Inferior parietal cortex (tissue), 1 donor: ENCODE data around the gene ACOXL.
"Not testable (repeated sequence)": the region's sequence is repeated elsewhere in the genome, so short reads cannot be mapped to it uniquely, and the experiment has no call there.

ENCODE experiments used
- DNase-seq: peaks from one replicate; pipeline ENCODE4 v3.0.0-alpha.2; 2016; ENCODE audit errors: extremely low spot score

Gene ACOXL

DNA sequence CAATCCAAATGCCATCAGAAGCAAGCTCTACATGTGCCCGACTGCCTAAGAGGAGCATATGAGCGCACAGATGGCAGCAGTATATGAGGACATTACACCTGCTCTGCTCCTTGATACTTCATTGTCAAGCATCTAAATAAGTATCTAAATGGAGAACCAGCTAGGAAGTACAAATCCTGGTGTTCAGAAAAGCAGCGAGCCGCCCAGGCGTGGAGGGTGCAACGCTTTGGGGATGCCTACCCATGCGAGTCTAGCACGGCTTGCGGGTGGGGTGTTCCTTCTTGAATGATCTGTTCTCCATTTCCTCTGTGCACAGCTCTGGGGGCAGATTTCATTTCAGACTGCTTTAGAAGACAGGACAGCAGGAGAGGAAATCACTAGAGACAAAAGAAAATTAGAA, 325.3 kb downstream of the ACOXL start:
- no peak for DNase-seq

- no peak for DNase-seq
Observed at GRCh38 chr2:111058264-111058663, 325.9 kb downstream of the ACOXL start.

GRCh38 chr2:111061191-111061590, 328.8 kb downstream of the ACOXL start:
- DNase-seq, result no peak

GRCh38 chr2:111062417-111062816, 330.0 kb downstream of the ACOXL start:
- no peak for DNase-seq

GRCh38 chr2:111066062-111066593, 333.8 kb downstream of the ACOXL start:
- no peak for DNase-seq

DNA sequence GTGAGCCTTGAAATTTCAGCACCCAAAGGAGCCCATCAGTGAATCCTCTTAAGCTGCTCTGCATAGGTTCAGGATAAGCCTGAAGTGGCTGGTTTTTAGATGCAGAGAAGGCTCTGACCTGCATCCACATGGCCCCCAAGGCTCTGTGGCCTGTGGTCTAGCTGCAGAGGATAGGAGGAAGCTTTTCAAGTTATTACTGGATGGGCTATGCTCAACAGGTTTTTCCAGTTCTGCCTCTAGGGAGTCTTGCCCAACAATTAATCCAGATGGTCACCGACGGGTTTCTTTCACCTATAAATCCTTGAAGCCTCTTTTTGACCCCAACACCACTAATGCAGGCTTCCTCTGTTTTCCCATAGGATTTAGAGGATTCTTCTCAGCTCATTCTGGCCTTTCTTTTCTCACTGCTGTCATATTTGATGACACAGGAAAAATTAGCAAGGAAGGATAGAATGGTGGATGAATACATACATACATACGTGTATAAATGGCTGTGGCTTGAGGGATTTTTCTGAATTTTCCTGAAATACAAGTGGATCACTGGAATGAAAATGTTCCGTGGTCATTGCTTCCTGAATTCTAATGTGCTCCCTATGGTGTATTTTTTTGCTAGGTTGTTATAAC, 336.2 kb downstream of the ACOXL start:
- no peak for DNase-seq

DNA sequence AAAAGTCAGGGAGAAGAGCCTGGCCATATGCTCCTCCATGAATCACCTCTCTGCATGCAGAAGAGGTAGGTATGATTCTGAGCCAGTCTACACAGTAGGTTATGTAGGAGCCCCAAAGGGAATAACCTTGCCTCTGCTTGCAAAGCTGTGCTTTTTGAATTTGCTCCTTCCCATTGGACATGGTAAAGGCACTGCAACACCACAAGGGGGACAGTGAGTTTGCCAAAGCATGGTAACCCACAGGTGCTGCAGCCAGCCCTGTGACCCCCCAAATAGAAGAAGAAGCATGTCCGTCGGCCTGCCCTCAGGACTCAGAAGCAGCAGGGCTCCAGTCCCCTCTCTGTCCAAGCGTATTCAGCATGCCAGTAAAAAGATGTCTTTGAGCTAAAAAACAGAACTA, 337.3 kb downstream of the ACOXL start:
- no peak for DNase-seq

GRCh38 chr2:111071600-111072171, 339.3 kb downstream of the ACOXL start:
- DNase-seq, result no peak

DNA sequence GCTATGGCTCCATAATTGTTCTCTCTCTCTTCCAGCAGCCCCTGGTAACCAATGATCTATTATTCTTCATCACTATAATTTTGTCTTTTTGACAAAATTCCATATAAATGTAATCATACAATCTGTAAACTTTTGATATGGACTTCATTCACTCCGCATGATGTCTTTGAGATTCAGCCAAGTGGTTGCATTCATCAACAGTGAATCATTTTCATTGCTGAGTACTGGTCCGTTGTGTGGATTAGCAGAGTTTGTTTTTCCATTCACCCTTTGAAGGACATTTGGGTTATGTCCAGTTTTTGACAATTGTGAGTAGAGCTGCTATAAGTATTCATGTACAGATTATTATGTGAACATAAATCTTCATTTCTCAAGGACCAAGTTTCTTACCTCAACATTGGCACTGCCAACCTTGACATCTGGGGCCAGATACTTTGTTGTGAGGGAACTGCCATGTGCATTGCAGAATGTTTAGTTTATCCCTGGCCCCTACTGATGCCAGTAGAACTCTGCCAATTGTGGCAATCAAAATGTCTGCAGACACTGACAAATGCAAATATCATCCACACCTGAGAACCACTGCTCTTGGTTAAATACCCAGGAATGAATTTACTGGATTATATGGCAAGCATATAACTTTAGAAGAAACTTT, 340.0 kb downstream of the ACOXL start:
- DNase-seq, result no peak

- DNase-seq, result not testable (repeated sequence)
Observed at GRCh38 chr2:111082659-111083058, 350.3 kb downstream of the ACOXL start.

GRCh38 chr2:111091811-111092211, 359.4 kb downstream of the ACOXL start:
- no peak for DNase-seq

DNA sequence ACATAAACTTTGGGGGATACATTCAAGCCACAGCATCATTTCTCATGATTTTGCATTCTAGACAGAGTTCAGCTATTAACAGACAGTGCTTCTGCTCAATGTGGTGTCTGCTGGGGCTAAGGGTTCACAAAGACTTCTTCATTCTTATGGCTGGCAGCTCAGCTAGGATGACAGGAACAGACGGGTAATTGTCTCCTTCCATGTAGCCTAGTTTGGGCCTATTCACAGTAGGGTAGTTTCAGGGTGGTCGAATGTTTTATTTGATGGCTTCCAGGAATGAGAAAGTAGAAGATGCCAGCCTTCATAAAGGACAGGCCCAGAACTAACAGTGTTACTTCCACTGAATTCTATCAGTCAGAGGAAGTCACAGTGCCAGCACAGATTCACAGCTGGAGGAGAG, 362.3 kb downstream of the ACOXL start:
- DNase-seq, result no peak

DNA sequence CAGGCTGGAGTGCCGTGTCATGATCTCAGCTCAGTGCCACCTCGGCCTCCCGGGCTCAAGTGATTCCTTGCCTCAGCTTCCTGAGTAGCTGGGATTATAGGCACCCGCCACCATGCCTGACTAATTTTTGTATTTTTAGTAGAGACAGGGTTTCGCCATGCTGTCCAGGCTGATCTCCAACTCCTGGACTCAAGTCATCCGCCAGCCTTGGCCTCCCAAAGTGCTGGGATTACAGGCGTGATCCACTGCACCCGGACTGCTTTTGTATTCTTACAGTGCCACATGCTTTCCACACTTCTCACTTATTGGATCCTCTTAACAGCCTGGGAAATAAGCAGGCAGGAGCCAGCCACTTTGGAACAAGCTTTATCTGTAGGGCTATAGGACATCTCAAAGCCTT, 363.1 kb downstream of the ACOXL start:
- no peak for DNase-seq

DNA sequence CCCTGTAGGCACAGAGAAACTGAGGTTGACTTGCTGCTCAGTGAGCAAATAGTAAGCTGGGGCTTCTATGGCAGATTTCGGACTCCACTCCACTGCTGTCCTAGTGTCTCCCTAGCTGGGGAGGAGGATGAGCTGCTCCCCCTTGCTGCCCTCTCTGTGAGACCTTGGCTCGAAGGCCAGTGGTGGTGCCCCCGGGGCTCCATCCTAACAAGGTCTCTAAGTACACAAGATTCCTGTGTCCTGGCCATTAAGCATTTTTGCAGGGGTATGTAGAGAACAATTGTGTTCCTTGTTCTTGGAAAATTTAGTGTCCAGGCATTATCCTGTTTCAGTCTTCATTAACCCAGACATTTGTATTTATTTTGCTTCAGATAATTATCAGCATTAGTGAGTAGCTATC, 367.0 kb downstream of the ACOXL start:
- no peak for DNase-seq

- DNase-seq, result no peak
Observed at GRCh38 chr2:111100087-111100764, 367.9 kb downstream of the ACOXL start.

DNA sequence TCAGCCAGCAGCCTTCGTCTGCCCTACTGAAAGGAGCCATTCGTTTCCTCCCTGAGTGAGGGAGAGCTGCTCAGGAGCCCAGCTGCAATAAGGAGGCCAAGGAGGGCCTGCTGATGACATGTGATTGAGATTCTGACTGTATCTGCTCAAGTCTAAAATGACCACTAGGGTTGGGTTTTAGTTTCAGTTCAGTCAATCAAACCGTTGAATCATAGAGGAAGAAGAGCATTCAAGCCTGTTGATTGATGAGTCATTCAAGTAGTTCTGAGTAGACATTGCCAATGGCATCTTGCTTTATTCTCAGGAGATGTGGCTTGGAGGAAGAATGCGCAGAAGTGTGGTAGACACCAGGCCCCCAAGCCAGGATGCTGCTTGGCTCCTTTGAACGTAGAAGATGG, 368.4 kb downstream of the ACOXL start:
- DNase-seq, result no peak

- DNase-seq, result no peak
Observed at GRCh38 chr2:111101592-111101991, 369.2 kb downstream of the ACOXL start.

- DNase-seq, result no peak
Observed at GRCh38 chr2:111102216-111102615, 369.8 kb downstream of the ACOXL start.

DNA sequence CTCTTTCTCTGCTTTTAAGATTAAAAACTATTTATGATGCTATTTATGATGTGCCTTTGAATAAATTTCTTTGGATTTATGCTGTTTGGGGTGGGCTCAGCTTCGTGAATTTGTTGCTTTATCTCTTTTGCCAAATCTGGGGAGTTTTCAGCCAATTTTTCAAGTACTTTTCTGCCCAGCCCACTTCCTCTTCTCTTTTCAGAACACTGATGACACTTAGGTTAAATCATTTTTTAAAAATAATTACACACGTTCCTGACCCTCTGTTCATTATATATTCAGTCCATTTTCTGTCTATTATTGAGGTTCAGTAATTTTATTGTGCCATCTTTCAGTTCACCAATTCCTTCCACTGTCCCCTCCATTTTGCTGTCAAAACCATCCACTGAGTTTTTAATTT, 373.6 kb downstream of the ACOXL start:
- DNase-seq, result no peak

- DNase-seq, result no peak
Observed at GRCh38 chr2:111106706-111107105, 374.3 kb downstream of the ACOXL start.

DNA sequence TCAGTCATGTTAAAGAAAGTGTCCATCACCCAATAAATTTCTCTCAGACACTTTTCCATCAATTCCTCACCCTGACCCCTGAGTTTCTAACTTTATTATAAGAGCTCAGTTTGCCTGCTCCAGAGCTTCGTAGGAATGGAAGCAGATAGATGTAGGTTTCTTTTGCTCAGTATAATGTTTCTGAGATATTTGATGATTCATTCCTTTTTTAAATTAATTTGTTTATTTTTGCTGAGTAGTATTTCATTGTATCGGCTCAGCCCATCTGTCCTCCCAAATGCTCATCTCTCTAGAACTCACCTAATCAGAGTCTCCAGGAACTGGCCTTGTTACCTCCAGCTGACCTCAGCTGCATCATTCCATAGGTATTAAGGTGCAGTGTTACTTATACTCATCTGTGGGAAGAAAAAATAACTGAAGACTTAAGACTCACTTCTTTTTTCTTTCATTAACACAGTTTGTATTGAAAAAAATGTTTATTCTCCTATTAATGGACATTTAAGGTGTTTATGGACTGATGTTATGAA, 376.4 kb downstream of the ACOXL start:
- DNase-seq, result no peak

DNA sequence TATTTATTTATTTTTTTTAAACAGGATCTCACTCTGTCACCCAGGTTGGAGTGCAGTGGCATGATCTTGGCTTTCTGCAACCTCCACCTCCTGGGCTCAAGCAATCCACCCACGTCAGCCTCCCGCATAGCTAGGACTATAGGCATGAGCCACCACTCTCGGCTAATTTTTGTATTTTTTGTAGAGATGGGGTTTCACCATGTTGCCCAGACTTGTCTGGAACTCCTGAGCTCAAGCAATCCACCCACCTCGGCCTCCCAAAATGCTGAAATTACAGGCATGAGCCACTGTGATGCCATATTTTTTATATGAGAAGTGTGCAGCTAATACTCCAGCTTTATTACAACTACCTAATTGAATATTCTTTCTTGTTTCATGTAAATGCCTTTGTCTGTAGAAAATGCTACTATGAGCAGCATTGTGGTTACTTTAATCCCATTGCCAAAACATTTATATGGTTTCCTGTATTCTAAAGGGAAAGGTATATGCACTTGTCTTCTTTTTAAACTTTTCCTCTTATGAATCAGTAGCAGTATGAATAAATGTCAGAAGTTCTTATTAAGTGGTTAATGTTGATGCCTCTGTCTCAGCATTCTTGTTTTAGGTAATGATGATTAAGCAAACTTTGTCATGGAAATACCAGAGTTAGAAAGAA, 378.9 kb downstream of the ACOXL start:
- DNase-seq, result no peak
